Fibroblast of gingiva (primary cell): Measurements from ENCODE around the gene BRAT1.
A peak's percentile ranks its signal among the peaks of the same experiment; 100 is the strongest.
"Not testable (repeated sequence)": the region's sequence is repeated elsewhere in the genome, so short reads cannot be mapped to it uniquely, and the experiment has no call there.

Experiments used
- DNase-seq: peaks from one replicate; pipeline ENCODE4 v3.0.0-alpha.2; 2011; ENCODE audit warnings: low read depth

Gene BRAT1

DNA sequence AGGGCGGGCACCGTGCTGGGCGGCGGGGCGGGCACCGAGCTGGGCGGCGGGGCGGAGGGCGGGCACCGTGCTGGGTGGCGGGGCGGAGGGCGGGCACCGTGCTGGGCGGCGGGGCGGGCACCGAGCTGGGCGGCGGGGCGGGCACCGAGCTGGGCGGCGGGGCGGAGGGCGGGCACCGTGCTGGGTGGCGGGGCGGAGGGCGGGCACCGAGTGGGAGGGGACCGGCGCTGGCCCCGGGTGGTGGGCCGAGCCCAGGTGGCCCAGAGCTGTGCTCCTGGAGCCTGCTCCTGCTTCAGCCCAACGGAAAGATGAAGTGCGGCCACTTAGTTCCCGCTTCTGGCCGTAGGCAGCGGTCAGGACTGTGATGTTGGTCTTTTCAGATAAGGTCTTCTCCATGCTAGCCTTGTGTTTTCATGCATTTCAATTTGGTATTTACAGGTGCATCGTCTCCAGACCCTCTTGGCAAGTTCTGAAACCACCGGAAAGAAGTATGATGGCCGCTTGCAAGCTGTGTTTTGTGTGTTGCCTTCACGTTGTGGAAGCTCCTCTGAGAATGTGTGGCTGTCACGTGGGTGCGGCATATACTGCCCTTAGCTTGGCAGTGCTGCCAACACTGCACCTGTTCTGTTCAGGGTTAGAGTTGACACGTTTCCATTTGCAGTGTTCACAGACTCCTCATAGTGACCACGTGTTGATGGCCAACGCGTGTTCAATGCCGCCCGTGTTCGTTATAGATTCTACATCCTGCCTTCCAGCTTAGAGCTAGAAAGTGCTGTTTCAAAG lies 28.7 kb upstream of the BRAT1 start:
- no peak for DNase-seq

DNA sequence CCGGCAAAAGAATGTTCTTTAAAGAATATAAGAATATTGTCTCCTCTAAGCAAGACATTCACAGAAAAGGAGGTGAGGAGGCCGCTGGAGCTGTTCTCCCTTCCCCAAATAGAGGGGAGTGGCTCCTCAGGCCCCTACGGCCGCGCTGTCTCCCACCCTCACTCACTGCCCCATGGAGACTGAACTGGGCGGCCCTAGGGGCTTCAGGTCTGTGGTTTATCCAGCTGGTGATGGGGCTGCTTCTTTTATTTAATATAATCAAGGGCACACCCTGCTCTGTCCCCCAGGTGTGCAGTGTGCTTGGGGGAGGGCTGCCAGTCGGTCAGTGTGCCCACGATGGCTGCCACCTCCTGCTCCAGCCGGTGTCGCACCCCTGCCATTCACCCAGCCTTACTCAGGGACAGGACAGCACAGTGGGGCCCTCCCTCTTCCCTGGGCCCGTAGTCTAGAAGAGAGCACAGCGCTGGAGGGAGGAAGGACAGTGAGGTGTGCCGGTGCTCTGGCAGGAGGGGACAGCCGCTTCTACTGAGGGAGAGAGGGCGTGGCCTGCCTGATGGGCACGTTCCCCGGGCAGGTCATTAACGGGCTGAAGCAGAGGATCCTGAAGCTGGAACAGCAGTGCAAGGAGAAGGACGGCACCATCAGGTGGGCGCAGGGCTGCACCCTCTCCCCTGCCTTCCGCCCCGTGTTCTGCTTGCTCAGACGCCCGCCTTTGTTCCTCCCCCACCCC lies 26.8 kb upstream of the BRAT1 start:
- no peak for DNase-seq

DNA sequence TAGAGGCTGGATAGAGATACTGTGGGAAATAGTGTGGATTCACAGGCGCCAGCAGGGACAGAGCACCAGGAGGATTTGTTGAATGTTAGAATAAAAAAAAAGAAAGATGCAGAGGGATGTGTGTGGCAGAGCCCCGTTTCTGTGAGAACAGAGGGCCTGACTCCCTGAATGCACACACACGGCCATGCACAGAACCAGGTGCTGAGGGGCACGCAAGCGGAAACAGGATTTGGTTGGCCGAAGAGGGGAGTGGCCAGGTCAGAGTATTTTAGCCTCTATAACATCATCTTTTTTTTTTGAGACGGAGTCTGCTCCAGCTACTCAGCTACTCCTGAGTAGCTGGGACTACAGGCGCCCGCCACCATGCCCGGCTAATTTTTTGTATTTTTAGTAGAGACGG lies 25.3 kb upstream of the BRAT1 start:
- DNase-seq, result no peak

DNA sequence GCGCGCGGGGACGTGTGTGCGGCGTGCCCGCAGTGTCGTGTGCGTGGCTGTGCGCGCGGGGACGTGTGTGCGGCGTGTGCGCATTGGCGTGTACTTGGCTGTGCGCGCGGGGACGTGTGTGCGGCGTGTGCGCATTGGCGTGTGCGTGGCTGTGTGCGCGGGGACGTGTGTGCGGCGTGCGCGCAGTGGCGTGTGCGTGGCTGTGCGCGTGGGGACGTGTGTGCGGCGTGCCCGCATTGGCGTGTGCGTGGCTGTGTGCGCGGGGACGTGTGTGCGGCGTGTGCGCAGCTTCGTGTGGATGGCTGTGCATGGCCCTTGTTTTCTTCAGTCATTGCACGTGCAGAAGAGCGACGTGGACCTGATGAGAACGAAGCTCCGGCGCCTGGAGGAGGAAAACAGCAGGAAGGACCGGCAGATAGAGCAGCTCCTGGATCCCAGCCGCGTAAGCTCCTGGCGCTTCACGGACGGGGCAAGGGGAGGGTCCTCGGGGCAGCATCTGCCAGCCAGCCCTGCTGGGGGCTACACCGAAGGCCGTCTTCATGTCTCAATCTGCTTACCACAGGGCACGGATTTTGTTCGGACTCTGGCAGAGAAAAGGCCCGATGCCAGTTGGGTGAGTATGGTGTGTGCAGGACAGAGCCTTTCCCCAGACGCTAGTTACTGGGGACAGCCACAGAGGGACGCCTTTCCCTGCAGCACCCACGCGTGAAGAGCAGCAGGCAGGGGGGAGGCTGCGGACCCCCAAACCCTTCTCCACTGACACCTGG lies 22.8 kb upstream of the BRAT1 start:
- no peak for DNase-seq

DNA sequence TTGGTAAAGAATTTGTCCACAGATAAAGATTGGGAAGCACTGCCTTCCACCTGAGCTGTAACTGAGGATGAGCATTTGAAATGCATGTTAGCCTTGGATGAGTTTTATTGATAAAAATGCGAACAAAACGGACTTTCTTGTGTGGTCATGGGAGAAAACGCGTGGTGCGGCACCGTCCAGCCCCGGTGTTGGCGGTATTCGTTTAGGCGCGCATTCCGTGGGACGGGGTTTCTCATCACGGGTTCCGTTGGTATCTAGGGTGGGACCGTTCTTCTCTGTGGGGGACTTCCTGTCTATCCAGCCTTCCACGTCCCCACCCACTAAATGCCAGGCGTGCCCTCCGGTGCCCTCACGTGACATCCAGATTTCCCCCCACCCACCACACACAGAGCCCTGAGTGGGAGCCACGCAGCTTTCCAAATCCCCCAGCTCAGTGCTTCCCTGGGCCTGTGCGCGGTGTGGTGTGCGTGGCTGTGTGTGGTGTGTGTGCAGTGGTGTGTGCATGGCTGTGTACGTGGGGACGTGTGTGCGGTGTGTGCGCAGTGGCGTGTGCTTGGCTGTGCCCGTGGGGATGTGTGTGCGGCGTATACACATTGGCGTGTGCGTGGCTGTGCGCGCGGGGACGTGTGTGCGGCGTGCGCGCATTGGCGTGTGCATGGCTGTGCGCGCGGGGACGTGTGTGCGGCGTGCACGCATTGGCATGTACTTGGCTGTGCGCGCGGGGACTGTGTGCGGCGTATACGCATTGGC lies 21.6 kb upstream of the BRAT1 start:
- no peak for DNase-seq

DNA sequence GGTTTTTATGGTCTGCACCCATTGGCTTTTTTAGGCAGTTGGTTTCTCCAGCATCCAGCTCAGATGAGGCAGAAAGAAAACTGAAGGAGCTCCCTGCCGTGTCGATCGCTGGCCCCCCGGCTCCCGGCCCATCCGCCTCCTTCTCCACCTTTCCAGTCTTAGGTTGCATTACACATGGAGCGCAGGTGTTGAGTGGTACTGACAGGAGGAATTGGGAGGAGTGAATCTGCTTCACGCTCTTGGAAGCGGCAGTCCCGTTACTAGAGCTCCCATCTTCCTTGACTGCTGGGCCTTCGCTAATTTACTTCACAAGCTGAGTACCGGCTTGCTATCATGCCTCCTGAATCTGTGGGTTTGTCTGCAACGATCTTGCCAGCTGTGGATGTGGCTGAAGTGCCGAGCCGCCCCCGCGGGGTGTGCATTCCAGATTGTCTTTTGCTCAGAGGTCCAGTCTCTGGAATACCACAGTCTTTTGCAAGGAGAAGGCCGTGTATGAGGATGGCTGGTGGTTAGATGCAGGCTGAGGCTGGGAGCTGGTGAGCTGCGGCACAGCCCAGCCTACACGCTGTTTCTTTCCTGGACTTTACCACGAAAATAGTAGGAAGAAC lies 20.5 kb upstream of the BRAT1 start:
- no peak for DNase-seq

DNA sequence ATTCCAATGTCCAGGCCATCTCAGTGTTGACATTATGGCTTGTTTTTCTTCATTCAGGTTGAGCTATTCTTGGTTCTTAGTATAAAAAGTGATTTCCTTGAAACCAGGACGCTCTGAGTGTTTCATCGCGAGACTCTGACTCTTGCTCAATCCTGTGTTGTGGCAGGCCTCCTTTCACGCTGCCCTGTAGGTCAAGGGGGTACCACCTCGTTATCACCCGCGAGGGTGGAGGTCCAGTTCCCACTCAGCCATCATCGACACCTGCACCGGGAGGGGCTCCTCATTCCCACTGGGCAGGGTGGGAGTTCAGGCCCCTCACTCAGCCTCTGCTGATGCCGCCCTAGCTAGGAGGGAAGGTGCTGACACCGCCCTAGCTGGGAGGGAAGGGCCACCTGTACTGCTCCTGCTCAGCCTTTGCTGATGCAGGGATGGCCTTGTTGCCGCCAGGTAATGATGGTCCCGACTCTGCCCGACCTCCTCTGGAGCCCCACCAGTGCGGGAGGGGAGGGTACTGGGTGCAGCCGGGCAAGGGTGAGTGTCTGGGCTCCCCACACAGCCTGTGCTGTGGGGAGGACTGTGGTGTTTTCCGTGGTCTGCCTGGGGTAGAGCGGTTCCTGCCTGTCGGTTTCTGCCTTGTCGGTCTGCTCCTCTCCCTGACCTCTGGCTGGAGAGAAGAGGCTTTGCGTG lies 19.9 kb upstream of the BRAT1 start:
- no peak for DNase-seq

DNA sequence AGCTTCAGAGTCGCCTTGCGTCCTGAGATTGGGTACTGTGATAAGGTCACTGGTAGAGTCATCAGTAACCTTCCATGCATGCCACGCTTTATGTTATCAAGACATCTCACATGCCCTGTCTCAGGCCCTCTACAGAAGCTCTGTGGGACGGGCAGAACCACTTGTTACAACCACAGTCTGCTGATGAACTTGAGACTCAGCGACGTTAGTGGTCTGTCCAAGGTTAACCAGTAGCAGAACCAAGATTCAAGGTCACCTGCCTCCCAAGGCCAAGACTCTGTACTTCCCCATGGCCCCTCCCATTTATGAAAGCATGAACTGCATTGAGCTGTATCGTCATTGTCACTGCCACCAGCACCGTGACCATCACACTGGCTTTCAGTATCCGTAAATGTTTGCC lies 18.4 kb upstream of the BRAT1 start:
- no peak for DNase-seq

DNA sequence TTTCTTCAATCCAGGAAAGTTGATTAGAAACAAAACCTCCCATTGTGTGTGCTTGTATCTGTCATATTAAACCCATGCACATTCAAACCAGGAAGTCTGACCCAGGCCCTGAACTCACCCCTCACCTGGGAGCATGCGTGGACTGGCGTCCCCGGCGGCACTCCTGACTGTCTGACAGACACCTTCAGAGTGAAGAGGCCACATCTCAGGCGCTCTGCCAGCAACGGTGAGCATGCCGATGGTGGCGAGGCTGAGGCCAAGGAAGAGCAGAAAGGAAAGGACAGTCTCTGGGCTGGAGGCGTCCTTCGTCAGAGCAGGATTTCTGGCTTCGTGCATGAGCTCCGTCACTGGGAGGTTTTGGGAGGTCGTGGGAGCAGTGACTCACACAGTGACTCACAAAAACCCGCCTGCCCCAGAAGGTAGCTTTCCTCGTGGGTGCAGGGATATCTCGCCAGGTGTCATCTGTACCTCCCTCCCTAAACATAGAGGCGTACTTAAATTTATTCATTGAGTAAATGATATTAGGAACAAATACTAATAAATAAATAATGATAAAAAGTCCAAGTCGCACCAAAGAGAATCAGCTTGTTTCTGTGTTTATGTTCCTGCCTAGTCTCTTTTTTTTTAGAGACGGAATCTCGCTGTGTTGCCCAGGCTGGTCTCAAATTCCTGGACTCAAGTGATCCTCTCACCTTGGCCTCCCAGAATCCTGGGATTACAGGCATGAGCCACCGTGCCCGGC lies 16.9 kb upstream of the BRAT1 start:
- no peak for DNase-seq

DNA sequence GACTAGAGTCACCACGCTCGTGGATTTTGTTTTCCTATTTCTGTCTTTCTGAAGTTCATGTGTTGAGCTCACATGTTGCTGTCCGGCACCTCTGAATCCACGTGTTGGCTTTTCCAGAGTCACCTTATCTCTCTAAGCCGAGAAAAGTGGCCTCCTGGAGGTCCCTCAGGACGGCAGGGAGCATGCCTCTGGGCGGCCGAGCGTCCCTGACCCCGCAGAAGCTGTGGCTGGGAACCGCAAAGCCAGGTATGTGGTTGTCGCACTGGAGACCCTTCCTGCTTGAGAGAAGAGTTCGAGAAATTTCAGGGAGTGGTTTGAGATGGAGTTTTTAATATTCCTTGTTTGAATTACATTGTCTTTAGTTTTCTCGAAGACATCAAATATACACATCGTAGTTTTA lies 16.1 kb upstream of the BRAT1 start:
- DNase-seq, result no peak

DNA sequence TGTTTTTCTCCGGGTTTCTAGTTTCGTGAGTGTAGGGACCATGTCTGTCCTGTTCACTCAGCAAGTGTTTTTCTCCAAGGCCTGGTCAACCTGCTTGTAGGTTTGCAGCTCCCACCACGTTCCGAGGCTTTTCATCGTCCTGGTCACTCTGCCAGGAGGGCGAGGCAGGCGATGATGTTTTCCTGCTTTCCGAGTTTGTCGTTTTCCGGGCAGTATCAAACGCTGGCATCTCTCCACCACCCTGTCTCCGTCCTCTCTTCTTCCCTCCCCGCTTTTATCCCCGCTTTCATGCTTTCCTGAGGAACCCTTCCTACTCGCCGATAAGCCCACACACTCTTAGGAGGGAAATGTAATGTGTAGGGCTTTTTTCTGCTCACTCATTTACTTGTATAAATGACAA lies 14.7 kb upstream of the BRAT1 start:
- no peak for DNase-seq

DNA sequence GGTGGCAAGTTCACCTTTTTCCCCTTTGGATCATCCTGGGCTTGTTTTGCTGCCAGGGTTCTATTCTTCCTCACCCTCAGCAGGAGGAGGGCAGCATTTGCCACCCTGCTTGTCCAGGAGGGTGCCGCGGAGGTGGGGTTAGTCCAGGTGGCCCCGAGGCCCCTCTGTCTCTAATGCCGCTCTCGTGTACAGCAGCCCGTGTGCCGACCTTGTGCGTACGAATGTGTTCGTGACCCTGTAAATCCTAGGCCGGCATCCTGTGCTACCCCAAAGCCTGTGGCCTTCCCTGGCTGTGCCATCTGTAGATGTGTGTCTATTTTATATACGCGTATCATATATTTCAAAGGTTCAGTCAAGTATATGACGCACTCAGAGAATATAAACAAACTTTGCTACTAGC lies 14.1 kb upstream of the BRAT1 start:
- no peak for DNase-seq

DNA sequence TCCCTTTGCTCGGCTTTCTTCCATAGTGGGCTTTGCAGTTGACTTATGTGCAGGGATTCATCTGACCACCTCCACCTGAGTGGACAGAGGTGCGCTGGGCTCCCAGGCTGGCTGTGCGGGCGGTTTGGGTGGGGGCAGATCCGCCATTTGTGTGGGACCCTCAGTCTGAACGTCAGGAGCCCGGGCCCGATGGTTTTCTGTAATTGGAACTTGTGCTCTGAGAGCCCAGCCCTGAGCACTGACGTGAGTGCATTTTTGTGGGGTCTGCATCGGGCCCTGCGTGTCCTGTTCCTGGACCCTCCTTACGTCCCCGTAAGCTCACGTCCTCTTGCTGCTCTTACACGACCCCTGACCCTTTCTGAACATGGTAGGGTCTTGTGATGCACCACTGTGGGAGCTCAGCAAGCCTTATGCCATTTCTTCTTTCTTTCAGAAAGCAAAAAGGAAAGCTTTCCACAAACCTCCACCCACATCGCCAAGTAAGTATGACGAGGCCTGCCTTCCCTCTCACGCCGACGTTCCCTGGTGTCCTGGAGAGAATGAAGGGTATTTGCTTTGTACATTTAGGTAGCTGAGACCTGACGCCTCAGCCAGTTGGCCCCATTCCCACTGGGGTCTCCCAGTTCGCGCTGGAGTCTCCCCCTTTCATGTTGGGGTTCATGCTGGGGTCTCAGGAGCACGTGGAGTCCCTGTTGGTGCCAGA lies 13.3 kb upstream of the BRAT1 start:
- no peak for DNase-seq

DNA sequence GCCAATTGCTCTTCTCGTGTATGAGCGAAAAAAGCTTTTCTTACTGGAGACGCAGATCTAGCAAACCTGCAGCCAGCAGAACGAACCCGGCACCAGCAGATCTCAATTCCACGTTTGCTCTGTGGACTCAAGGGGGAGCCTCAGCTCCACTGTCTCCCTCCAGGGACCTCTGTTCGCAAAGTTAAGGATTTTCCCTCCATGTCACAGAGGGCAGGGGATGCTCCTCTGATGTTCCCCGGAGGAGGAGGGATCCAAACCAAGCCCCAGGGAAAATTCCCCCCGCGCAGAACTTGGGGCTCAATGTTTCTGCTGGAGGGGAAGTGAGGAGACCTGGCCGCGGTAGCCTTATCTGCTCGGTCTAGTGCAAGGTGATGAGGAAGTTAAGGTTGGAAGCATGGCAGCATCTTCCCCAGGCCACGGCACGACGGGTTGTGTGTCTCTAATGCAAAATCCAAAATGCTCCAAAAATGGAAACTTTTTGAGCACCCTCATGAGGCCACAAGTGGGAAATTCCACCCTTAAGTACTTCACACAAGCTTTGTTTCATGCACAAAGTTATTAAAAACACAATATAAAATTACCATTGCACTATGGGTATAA lies 12.5 kb upstream of the BRAT1 start:
- DNase-seq, result peak; percentile 14

DNA sequence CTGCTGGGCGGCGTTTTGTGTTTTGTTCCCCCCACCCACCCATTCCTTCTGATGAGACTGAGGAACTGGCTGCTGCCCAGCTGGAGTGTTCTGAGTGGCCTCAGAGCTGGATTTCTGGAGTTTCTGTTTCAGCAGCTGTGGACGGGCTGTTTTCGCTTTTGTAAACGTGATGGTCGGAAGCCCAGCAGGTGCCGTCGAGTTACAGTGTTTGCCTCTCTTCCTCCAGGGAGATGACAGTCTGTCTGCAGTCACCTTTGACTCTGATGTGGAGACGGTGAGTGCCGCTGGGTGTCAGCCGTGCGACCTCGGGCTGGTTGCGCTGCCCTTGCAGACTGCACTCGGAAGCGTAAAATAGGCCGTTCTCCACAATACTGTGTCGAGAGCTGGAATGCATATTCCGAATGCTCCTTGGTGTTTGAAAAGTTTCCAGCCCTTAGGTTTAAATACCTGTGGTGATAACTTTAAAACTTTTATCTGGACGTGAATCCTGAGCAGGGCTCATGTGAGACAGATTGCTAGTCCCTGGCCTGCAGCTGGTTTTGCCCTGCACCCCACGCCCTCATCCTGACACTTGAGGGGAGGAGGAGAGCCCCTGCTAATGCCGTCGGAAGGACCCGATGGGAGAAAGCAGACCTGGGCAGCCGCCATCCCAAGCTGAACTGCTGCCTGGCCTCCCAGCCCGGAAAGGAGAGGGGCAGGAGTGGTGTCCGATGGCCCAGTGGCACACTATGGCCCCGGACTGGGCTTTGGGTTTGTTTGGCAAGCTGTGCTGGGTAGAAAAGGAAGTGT lies 11.8 kb upstream of the BRAT1 start:
- DNase-seq, result no peak

DNA sequence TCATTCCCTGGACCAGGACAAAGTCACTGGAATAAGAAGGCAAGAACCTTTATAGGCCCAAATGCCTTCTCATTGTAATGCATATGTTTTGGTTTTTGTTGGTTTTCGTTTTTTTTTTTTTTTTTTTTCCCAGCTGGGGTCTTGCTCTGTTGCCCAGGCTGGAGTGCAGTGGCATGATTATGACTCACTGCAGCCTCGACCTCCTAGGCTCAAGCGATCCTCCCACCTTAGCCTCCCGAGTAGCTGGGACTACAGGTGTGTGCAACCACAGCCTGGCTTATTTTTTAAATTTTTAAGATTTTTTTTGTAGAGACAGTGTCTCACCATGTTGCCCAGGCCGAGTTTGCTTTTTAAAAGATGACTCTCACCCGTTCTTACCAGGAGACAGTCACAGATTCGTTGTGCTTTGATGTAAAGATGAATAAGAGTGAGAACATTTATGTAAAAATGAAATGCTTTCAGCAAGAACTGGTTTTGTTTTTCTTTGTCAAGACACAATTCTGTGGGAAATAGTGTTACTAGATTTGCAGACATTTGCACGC lies 11.1 kb upstream of the BRAT1 start:
- no peak for DNase-seq

DNA sequence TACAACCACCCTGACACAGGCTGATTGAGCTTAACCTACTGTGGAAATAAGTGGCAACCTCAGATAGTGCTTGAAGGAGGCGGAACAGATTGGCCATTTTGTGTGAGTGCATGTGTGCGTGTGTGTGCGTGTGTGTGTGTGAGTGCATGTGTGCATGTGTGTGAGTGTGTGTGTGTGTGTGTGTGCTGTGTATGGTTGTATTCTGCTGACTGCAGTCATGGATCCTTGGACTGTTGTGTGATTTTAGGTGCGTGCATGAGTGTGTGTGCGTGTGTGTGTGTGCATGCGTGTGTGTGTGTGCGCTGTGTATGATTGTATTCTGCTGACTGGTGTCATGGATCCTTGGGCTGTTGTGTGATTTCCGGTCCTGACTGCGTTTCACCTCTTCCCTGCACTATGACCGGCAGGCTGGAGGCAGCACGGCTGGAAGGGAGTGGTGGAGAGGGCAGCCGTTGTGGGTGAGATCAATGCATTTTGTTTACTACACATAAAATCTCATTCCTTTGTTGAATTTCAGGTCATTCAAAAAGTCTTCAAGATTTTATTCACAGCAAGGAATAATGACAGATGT lies 9.7 kb upstream of the BRAT1 start:
- no peak for DNase-seq

DNA sequence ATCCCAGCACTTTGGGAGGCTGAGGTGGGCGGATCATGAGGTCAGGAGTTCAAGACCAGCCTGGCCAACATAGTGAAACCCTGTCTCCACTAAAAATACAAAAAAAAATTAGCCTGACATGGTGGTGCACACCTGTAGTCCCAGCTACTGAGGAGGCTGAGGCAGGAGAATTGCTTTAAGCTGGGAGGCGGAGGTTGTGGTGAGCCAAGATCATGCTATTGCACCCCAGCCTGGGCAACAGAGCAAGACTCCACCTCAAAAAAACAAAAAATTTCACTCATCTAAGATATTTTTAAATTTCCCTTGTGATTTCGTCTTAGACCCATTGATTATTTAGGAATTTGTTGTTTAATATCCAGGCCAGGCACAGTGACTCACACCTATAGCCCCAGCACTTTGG lies 8.6 kb upstream of the BRAT1 start:
- not testable (repeated sequence) for DNase-seq
